GM23338 (cell line): ENCODE measurements around the gene SORBS1. TPM values are rescaled to one million over a fixed set of nuclear protein-coding genes. Genes with fewer than 3 reads are reported as not detected.

Experiments used
- ATAC-seq: fragments of 200-7000 bp; cut with Tn5 transposase; 3 replicates; pipeline ENCODE4 v1.9.1; 2020
- DNase-seq: peaks from one replicate; pipeline ENCODE4 v3.0.0-alpha.2; 2015; ENCODE audit warnings: low spot score
- H2AFZ ChIP-seq: fragments of 200-600 bp; sonication (generic); 2 replicates; pipeline ENCODE4 v1.8.0; 2016; ENCODE audit warnings: antibody characterized with exemption, mild to moderate bottlenecking, moderate library complexity
- H3F3A ChIP-seq: fragments of 200-600 bp; sonication (generic); replicated peaks from 2 replicates; pipeline ENCODE4 v1.8.0; 2017; ENCODE audit warnings: antibody characterized with exemption, mixed run types, low read depth
- H3K27ac ChIP-seq: fragments of 200-600 bp; sonication (generic); 2 replicates; pipeline ENCODE4 v1.6.1; 2016; ENCODE audit warnings: low read depth
- H3K27me3 ChIP-seq: fragments of 200-600 bp; sonication (generic); 2 replicates; pipeline ENCODE4 v1.8.0; 2016; ENCODE audit warnings: mild to moderate bottlenecking, mixed run types, moderate library complexity; ENCODE audit not compliant: insufficient read depth
- H3K36me3 ChIP-seq: fragments of 200-600 bp; sonication (generic); 2 replicates; pipeline ENCODE4 v1.8.0; 2016; ENCODE audit warnings: mild to moderate bottlenecking; ENCODE audit not compliant: insufficient read depth
- H3K4me1 ChIP-seq: fragments of 200-600 bp; sonication (generic); 2 replicates; pipeline ENCODE4 v1.8.0; 2016; ENCODE audit warnings: mild to moderate bottlenecking, moderate library complexity; ENCODE audit not compliant: insufficient read depth
- H3K4me2 ChIP-seq: fragments of 200-600 bp; sonication (generic); 2 replicates; pipeline ENCODE4 v1.7.1; 2017; ENCODE audit warnings: mixed run types
- H3K4me3 ChIP-seq: fragments of 200-600 bp; sonication (generic); 2 replicates; pipeline ENCODE4 v1.6.1; 2016; ENCODE audit warnings: mixed run types
- H3K79me2 ChIP-seq: fragments of 200-600 bp; sonication (generic); replicated peaks from 2 replicates; pipeline ENCODE4 v1.8.0; 2017; ENCODE audit warnings: mild to moderate bottlenecking; ENCODE audit not compliant: insufficient read depth
- H3K9me2 ChIP-seq: fragments of 200-600 bp; sonication (generic); 2 replicates; pipeline ENCODE4 v1.8.0; 2017; ENCODE audit not compliant: insufficient read depth
- H4K20me1 ChIP-seq: fragments of 200-600 bp; sonication (generic); replicated peaks from 2 replicates; pipeline ENCODE4 v1.8.0; 2017; ENCODE audit warnings: mild to moderate bottlenecking; ENCODE audit not compliant: insufficient read depth
- H3K27ac Mint-ChIP-seq: 2 replicates; pipeline ENCODE4 v1.8.0; 2020; ENCODE audit warnings: inconsistent platforms, mild to moderate bottlenecking, moderate library complexity, mixed read lengths
- H3K27me3 Mint-ChIP-seq: 3 replicates; pipeline ENCODE4 v1.8.0; 2022; ENCODE audit warnings: low read depth, mild to moderate bottlenecking, moderate library complexity, mixed read lengths, inconsistent platforms; ENCODE audit not compliant: insufficient read depth, poor library complexity
- H3K36me3 Mint-ChIP-seq: 3 replicates; pipeline ENCODE4 v1.8.0; 2021; ENCODE audit warnings: low read depth, mild to moderate bottlenecking, inconsistent platforms, moderate library complexity, mixed read lengths
- H3K4me1 Mint-ChIP-seq: 3 replicates; pipeline ENCODE4 v1.8.0; 2020; ENCODE audit warnings: mild to moderate bottlenecking, inconsistent platforms, mixed read lengths
- H3K4me3 Mint-ChIP-seq: 3 replicates; pipeline ENCODE4 v1.8.0; 2021; ENCODE audit warnings: moderate library complexity, mild to moderate bottlenecking, inconsistent platforms, mixed read lengths
- H3K9me3 Mint-ChIP-seq: 3 replicates; pipeline ENCODE4 v1.8.0; 2020; ENCODE audit warnings: moderate library complexity, mild to moderate bottlenecking, inconsistent platforms, mixed read lengths
- CREB1 ChIP-seq: fragments of 250-450 bp; sonication (Bioruptor Pico); IDR thresholded peaks from 2 replicates; pipeline ENCODE4 v1.5.0; 2020; ENCODE audit warnings: low read depth, mild to moderate bottlenecking, moderate library complexity
- CTCF ChIP-seq, 2 experiments: fragments of 200-600 bp in 1 of 2; sonication (generic) in 1 of 2; conservative IDR thresholded peaks; 2 replicates each; pipeline versions ENCODE4 v1.5.1 to v1.6.1; 2016 to 2017; ENCODE audit warnings: antibody characterized with exemption in 2 of 2, low read depth in 2 of 2, mild to moderate bottlenecking in 2 of 2, moderate library complexity in 1 of 2
- ETS1 ChIP-seq: IDR thresholded peaks from 2 replicates; pipeline ENCODE4 v1.6.1; 2016; ENCODE audit warnings: antibody characterized with exemption
- EZH2phosphoT487 ChIP-seq: fragments of 200-600 bp; sonication (generic); IDR thresholded peaks from one replicate; pipeline ENCODE4 v1.8.1; 2018; ENCODE audit warnings: antibody characterized with exemption; ENCODE audit not compliant: unreplicated experiment
- STAT1 ChIP-seq: IDR thresholded peaks from one replicate; pipeline ENCODE4 v1.6.1; 2016; ENCODE audit warnings: antibody characterized with exemption; ENCODE audit not compliant: unreplicated experiment
- ZNF331 ChIP-seq: fragments of 250-450 bp; sonication (Bioruptor Pico); IDR thresholded peaks from 2 replicates; pipeline ENCODE4 v1.5.0; 2020; ENCODE audit warnings: low read depth, mild to moderate bottlenecking, moderate library complexity
- ZNF462 ChIP-seq: fragments of 250-450 bp; sonication (Bioruptor Pico); IDR thresholded peaks from 2 replicates; pipeline ENCODE4 v1.5.0; 2020; ENCODE audit warnings: mild to moderate bottlenecking, moderate library complexity
- polyA plus RNA-seq: library from polyadenylated mRNA; unstranded; fragments of >200 nt; fragmentation: Nextera tagmentation; extraction: Ambion mirVana; gene quantifications from 2 replicates; pipeline ENCODE4 v1.2.1, GENCODE V29; 2016
- total RNA-seq: library from RNA; depleted of rRNA; stranded (reverse); fragments of >200 nt; shearing (Covaris generic); gene quantifications from 2 replicates; pipeline ENCODE4 v1.2.3, GENCODE V29; 2014

Gene SORBS1
- total and polyA plus RNA-seq, 2 experiments from 2014 or later, result 47.7 to 51.5 TPM

GRCh38 chr10:95438781-95439180 lies 122.4 kb downstream of the SORBS1 start (continued):
- no peak for TF ChIP-seq ZNF462

- no peak for ATAC-seq
- no peak overlapping the region for H3K4me3 ChIP-seq
- Mint-ChIP-seq H3K4me3 (no peak overlapping the region), H3K36me3 (0 out of 3 replicates have a peak, but pooled peaks cover 7% of the 10 kb centered on the region), H3K9me3 (no peaks in the 10 kb centered on the region), H3K4me1 (no peaks in the 10 kb centered on the region; the same call in 2 of the 3 replicates), H3K27ac (no peak overlapping the region), H3K27me3 (peaks cover 3% of the 10 kb centered on the region)
- H3F3A ChIP-seq, result no peaks in the 10 kb centered on the region
- no peak for DNase-seq
- no peak overlapping the region for H3K27ac ChIP-seq
- H3K4me2 ChIP-seq, result no peak overlapping the region
- H3K27me3 ChIP-seq, result no peaks in the 10 kb centered on the region
- H2AFZ ChIP-seq, result no peak overlapping the region
- no peaks in the 10 kb centered on the region for H3K9me2 ChIP-seq
- no peaks in the 10 kb centered on the region for H3K79me2 ChIP-seq
- no peaks in the 10 kb centered on the region for H4K20me1 ChIP-seq
- no peaks in the 10 kb centered on the region; the same call in 1 of the 2 replicates for H3K4me1 ChIP-seq
- H3K36me3 ChIP-seq, result no peaks in the 10 kb centered on the region
- TF ChIP-seq EZH2phosphoT487 (no peak), ETS1 (no peak), ZNF331 (CRISPR knock-in tag) (no peak), STAT1 (no peak), ZNF462 (no peak), CTCF (conservative IDR thresholded peaks at IDR 0.05; ENCODE audit: low read depth in 2 of 2) (no peak), CREB1 (no peak)
Measured at GRCh38 chr10:95437669-95438068, 123.5 kb downstream of the SORBS1 start.
